ENCODE results near the gene NAA20. TPM values are rescaled to one million over a fixed set of nuclear protein-coding genes. Genes with fewer than 3 reads are reported as not detected.
A peak's percentile ranks its signal among the peaks of the same experiment; 100 is the strongest.
"Not testable (repeated sequence)": the region's sequence is repeated elsewhere in the genome, so short reads cannot be mapped to it uniquely, and the experiment has no call there.

The NAA20 gene
- total and polyA plus RNA-seq, 2 donors, result 35.8 to 105 TPM

GRCh38 chr20:19996222-19996621 lies 20.9 kb upstream of the NAA20 start:
- H3K4me3 ChIP-seq (ENCODE audit: low read length in 2 of 2), result no peak overlapping the region
- no peaks in the 10 kb centered on the region for H3K36me3 ChIP-seq (ENCODE audit: control insufficient read depth in 2 of 2, insufficient read depth in 2 of 2, low read length in 1 of 2)
- no peaks in the 10 kb centered on the region for H3K9me3 ChIP-seq (ENCODE audit: control insufficient read depth in 2 of 2, insufficient read depth in 1 of 2, low read length in 1 of 2)
- H3K4me1 ChIP-seq (ENCODE audit: control insufficient read depth in 2 of 2, insufficient read depth in 2 of 2, low read length in 2 of 2), result peaks cover 0 to 9% of the 10 kb centered on the region in 2 donors
- no peak overlapping the region for H3K27ac ChIP-seq (ENCODE audit: low read depth in 1 of 2, low read length in 1 of 2)
- 95% methylated on average over 8 of the region's 8 CpGs for WGBS
- no peak for DNase-seq (ENCODE audit: low read depth in 6 of 9, low spot score in 9 of 9)
- H3K27me3 ChIP-seq (ENCODE audit: control insufficient read depth in 2 of 2, insufficient read depth in 1 of 2, low read length in 1 of 2), result no peaks in the 10 kb centered on the region

GRCh38 chr20:19996917-19997316 lies 20.2 kb upstream of the NAA20 start:
- H3K4me1 ChIP-seq (ENCODE audit: control insufficient read depth in 2 of 2, insufficient read depth in 2 of 2, low read length in 2 of 2), result peaks cover 0 to 9% of the 10 kb centered on the region in 2 donors
- H3K4me3 ChIP-seq (ENCODE audit: low read length in 2 of 2), result no peak overlapping the region
- WGBS, result 81% methylated on average over 9 of the region's 9 CpGs
- DNase-seq (ENCODE audit: low read depth in 6 of 9, low spot score in 9 of 9), result no peak
- no peaks in the 10 kb centered on the region for H3K36me3 ChIP-seq (ENCODE audit: control insufficient read depth in 2 of 2, insufficient read depth in 2 of 2, low read length in 1 of 2)
- no peaks in the 10 kb centered on the region for H3K9me3 ChIP-seq (ENCODE audit: control insufficient read depth in 2 of 2, insufficient read depth in 1 of 2, low read length in 1 of 2)
- no peaks in the 10 kb centered on the region for H3K27me3 ChIP-seq (ENCODE audit: control insufficient read depth in 2 of 2, insufficient read depth in 1 of 2, low read length in 1 of 2)
- H3K27ac ChIP-seq (ENCODE audit: low read depth in 1 of 2, low read length in 1 of 2), result no peak overlapping the region

DNA sequence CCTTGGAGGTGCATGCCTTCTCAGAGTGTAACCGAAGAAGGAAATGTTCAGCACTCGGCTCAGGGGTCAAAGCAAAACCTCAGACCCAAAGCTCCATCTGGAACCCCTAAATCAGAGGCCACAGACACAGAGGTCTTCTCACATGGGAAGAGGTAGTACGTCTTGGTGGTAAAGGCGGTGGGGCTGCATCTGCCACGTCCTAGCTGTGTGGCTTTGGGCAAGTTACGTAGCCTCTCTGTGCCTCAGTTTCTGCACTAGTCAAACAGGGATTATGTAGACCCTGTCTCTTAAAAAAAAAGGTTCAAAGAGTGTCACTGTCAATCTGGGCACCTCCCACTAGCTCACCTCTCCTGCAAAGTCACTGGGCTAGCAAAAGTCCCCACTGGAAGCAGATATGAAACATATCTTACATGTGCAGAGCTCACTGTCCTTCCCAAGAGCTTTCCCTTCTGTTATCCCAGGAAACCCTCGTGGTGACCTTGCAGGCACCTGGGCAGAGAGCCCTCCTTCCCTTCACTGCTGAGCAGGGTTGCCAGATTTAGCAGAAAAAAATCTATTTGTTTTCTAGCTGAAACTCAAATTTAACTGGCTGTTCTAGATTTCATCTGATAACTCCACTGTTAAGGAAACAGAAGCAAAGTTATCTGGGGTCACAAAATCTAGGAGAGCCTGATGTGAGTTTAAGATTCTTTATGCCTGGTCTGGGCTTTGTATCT lies 18.0 kb upstream of the NAA20 start:
- 84% methylated on average over 7 of the region's 7 CpGs for WGBS
- H3K9me3 ChIP-seq (ENCODE audit: control insufficient read depth in 2 of 2, insufficient read depth in 1 of 2, low read length in 1 of 2), result no peaks in the 10 kb centered on the region
- H3K4me1 ChIP-seq (ENCODE audit: control insufficient read depth in 2 of 2, insufficient read depth in 2 of 2, low read length in 2 of 2), result peaks cover 0 to under 1% of the 10 kb centered on the region in 2 donors
- no peak overlapping the region for H3K27ac ChIP-seq (ENCODE audit: low read depth in 1 of 2, low read length in 1 of 2)
- no peak for DNase-seq (ENCODE audit: low read depth in 6 of 9, low spot score in 9 of 9)
- no peak overlapping the region for H3K4me3 ChIP-seq (ENCODE audit: low read length in 2 of 2)
- H3K36me3 ChIP-seq (ENCODE audit: control insufficient read depth in 2 of 2, insufficient read depth in 2 of 2, low read length in 1 of 2), result no peaks in the 10 kb centered on the region
- H3K27me3 ChIP-seq (ENCODE audit: control insufficient read depth in 2 of 2, insufficient read depth in 1 of 2, low read length in 1 of 2), result peaks cover 0 to 9% of the 10 kb centered on the region in 2 donors

DNA sequence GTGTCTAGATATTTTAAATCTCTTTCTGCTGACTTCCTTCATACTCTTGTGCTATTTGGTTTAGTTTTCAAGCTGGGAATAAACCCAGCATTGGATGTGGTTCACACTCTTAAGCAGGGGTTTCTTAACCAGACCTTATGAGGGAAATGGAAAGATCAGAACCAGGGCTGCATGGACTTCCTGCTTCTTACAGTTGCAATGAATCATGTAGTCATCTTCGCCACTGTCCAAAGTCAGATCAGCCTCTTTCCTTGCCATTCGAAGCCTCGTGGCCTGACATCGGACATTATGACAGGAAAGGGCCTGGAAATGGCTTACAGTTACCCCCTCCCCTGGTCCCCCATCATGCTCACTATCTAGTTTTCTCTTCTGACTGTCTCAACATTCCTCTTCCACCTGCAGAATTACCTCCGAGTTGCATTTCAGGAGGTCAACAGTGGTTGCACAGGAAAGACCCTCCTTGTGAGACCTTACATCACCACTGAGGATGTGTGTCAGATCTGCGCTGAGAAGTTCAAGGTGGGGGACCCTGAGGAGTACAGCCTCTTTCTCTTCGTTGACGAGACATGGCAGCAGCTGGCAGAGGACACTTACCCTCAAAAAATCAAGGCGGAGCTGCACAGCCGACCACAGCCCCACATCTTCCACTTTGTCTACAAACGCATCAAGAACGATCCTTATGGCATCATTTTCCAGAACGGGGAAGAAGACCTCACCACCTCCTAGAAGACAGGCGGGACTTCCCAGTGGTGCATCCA lies 16.8 kb upstream of the NAA20 start:
- DNase-seq (ENCODE audit: low read depth in 6 of 9, low spot score in 9 of 9), result no peak
- 83% methylated on average over 14 of the region's 14 CpGs for WGBS
- Histone ChIP-seq H3K4me3 (ENCODE audit: low read length in 2 of 2) (no peak overlapping the region), H3K9me3 (ENCODE audit: control insufficient read depth in 2 of 2, insufficient read depth in 1 of 2, low read length in 1 of 2) (no peaks in the 10 kb centered on the region), H3K36me3 (ENCODE audit: control insufficient read depth in 2 of 2, insufficient read depth in 2 of 2, low read length in 1 of 2) (no peaks in the 10 kb centered on the region), H3K4me1 (ENCODE audit: control insufficient read depth in 2 of 2, insufficient read depth in 2 of 2, low read length in 2 of 2) (no peaks in the 10 kb centered on the region), H3K27ac (ENCODE audit: low read depth in 1 of 2, low read length in 1 of 2) (no peak overlapping the region), H3K27me3 (ENCODE audit: control insufficient read depth in 2 of 2, insufficient read depth in 1 of 2, low read length in 1 of 2) (peaks cover 0 to 9% of the 10 kb centered on the region in 2 donors)

GRCh38 chr20:20002101-20002998 lies 14.8 kb upstream of the NAA20 start:
- no peak overlapping the region for H3K27ac ChIP-seq (ENCODE audit: low read depth in 1 of 2, low read length in 1 of 2)
- no peaks in the 10 kb centered on the region for H3K36me3 ChIP-seq (ENCODE audit: control insufficient read depth in 2 of 2, insufficient read depth in 2 of 2, low read length in 1 of 2)
- 77% methylated on average over 9 of the region's 9 CpGs for WGBS
- no peaks in the 10 kb centered on the region for H3K4me1 ChIP-seq (ENCODE audit: control insufficient read depth in 2 of 2, insufficient read depth in 2 of 2, low read length in 2 of 2)
- H3K27me3 ChIP-seq (ENCODE audit: control insufficient read depth in 2 of 2, insufficient read depth in 1 of 2, low read length in 1 of 2), result peaks cover 0 to 9% of the 10 kb centered on the region in 2 donors
- no peak overlapping the region for H3K4me3 ChIP-seq (ENCODE audit: low read length in 2 of 2)
- no peak for DNase-seq (ENCODE audit: low read depth in 6 of 9, low spot score in 9 of 9)
- no peaks in the 10 kb centered on the region for H3K9me3 ChIP-seq (ENCODE audit: control insufficient read depth in 2 of 2, insufficient read depth in 1 of 2, low read length in 1 of 2)

DNA sequence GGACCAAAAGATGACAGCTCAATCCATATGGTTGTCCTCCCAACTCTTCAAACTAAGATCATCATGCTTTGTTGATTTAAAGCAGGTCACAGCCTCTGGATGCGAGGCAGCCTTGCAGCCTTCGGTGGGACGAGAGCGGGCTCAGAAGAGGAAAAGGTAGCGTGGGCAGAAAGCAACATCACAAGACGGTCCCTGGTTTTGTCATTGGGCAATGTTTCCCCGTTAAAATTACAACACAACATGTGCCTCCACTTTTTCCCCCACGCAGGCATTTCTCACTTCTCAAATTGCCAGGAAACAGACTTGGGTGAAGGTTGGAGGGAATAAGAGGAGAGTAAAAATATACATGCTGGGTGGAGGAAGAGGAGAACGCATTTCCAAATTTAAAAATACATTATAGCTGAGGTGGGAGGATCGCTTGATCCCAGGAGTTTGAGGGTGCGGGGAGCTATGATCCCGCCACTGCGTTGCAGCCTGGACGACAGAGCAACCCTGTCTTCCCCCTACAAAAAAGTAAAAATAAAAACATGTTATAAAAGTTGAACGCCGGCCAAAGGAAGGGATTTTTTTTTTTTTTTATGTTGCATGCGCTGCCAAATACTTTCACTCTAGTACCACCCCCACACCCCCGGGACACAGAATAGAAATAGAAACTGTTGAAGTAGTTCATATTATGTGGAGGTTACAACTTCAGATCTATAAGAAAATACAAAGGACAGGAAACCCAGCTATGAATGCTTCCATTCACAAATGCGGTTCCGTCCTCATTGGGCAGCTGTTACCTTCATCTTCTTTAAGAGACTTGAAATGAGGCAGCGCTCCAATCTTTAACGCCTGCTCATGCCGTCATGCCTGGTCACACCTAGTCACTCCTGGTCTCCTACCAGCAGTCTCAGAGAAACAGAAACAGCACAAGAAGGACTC lies 13.9 kb upstream of the NAA20 start:
- no peak overlapping the region for H3K4me3 ChIP-seq (ENCODE audit: low read length in 2 of 2)
- no peaks in the 10 kb centered on the region for H3K36me3 ChIP-seq (ENCODE audit: control insufficient read depth in 2 of 2, insufficient read depth in 2 of 2, low read length in 1 of 2)
- no peak for DNase-seq (ENCODE audit: low read depth in 6 of 9, low spot score in 9 of 9)
- H3K4me1 ChIP-seq (ENCODE audit: control insufficient read depth in 2 of 2, insufficient read depth in 2 of 2, low read length in 2 of 2), result no peaks in the 10 kb centered on the region
- H3K27ac ChIP-seq (ENCODE audit: low read depth in 1 of 2, low read length in 1 of 2), result peak overlapping the region; percentile 18 to 38
- 33% methylated on average over 23 of the region's 23 CpGs for WGBS
- H3K9me3 ChIP-seq (ENCODE audit: control insufficient read depth in 2 of 2, insufficient read depth in 1 of 2, low read length in 1 of 2), result no peaks in the 10 kb centered on the region
- peaks cover 0 to 9% of the 10 kb centered on the region in 2 donors for H3K27me3 ChIP-seq (ENCODE audit: control insufficient read depth in 2 of 2, insufficient read depth in 1 of 2, low read length in 1 of 2)

GRCh38 chr20:20003955-20004322 lies 13.2 kb upstream of the NAA20 start:
- H3K27ac ChIP-seq (ENCODE audit: low read depth in 1 of 2, low read length in 1 of 2), result peak overlapping the region; percentile 18 to 38
- not testable (repeated sequence) for H3K9me3 ChIP-seq (ENCODE audit: control insufficient read depth in 2 of 2, insufficient read depth in 1 of 2, low read length in 1 of 2); H3K4me1 ChIP-seq (ENCODE audit: control insufficient read depth in 2 of 2, insufficient read depth in 2 of 2, low read length in 2 of 2); DNase-seq (ENCODE audit: low read depth in 6 of 9, low spot score in 9 of 9); H3K27me3 ChIP-seq (ENCODE audit: control insufficient read depth in 2 of 2, insufficient read depth in 1 of 2, low read length in 1 of 2); H3K4me3 ChIP-seq (ENCODE audit: low read length in 2 of 2); H3K36me3 ChIP-seq (ENCODE audit: control insufficient read depth in 2 of 2, insufficient read depth in 2 of 2, low read length in 1 of 2)
- 87% methylated on average over 6 of the region's 6 CpGs for WGBS

DNA sequence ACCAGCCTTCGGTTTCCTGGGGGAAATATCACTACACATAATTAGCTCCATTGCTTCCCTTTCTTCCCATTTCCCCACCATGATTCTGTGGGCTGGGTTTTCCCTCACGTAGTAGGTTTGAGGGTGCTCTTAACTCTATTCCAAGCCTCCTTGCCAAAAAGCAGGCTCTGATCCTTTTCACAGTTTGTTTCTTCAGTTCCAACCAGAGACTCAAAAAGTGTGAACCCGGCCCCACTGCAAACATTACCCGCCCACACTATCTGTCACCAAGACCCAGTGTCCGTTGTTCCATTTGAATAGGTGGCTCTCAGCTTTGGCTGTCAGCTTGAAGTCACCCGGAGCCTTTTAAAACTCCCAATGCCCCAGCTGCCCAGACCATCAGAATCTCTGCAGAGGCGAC lies 11.8 kb upstream of the NAA20 start:
- Histone ChIP-seq H3K36me3 (ENCODE audit: control insufficient read depth in 2 of 2, insufficient read depth in 2 of 2, low read length in 1 of 2) (no peaks in the 10 kb centered on the region), H3K9me3 (ENCODE audit: control insufficient read depth in 2 of 2, insufficient read depth in 1 of 2, low read length in 1 of 2) (no peaks in the 10 kb centered on the region), H3K4me1 (ENCODE audit: control insufficient read depth in 2 of 2, insufficient read depth in 2 of 2, low read length in 2 of 2) (no peaks in the 10 kb centered on the region), H3K27ac (ENCODE audit: low read depth in 1 of 2, low read length in 1 of 2) (no peak overlapping the region), H3K4me3 (ENCODE audit: low read length in 2 of 2) (no peak overlapping the region), H3K27me3 (ENCODE audit: control insufficient read depth in 2 of 2, insufficient read depth in 1 of 2, low read length in 1 of 2) (peaks cover 0 to 12% of the 10 kb centered on the region in 2 donors)
- WGBS, result 91% methylated on average over 7 of the region's 7 CpGs
- no peak for DNase-seq (ENCODE audit: low read depth in 6 of 9, low spot score in 9 of 9)

Measured in thymus (tissue), 11 donors.